GM23338 (cell line): Measurements from ENCODE around the gene JAKMIP1. TPM values are rescaled to one million over a fixed set of nuclear protein-coding genes. Genes with fewer than 3 reads are reported as not detected.

Experiments used
- ATAC-seq: fragments of 200-7000 bp; cut with Tn5 transposase; 3 replicates; pipeline ENCODE4 v1.9.1; 2020
- DNase-seq: peaks from one replicate; pipeline ENCODE4 v3.0.0-alpha.2; 2015; ENCODE audit warnings: low spot score
- H2AFZ ChIP-seq: fragments of 200-600 bp; sonication (generic); 2 replicates; pipeline ENCODE4 v1.8.0; 2016; ENCODE audit warnings: antibody characterized with exemption, mild to moderate bottlenecking, moderate library complexity
- H3F3A ChIP-seq: fragments of 200-600 bp; sonication (generic); replicated peaks from 2 replicates; pipeline ENCODE4 v1.8.0; 2017; ENCODE audit warnings: antibody characterized with exemption, mixed run types, low read depth
- H3K27ac ChIP-seq: fragments of 200-600 bp; sonication (generic); 2 replicates; pipeline ENCODE4 v1.6.1; 2016; ENCODE audit warnings: low read depth
- H3K27me3 ChIP-seq: fragments of 200-600 bp; sonication (generic); 2 replicates; pipeline ENCODE4 v1.8.0; 2016; ENCODE audit warnings: mild to moderate bottlenecking, mixed run types, moderate library complexity; ENCODE audit not compliant: insufficient read depth
- H3K36me3 ChIP-seq: fragments of 200-600 bp; sonication (generic); 2 replicates; pipeline ENCODE4 v1.8.0; 2016; ENCODE audit warnings: mild to moderate bottlenecking; ENCODE audit not compliant: insufficient read depth
- H3K4me1 ChIP-seq: fragments of 200-600 bp; sonication (generic); 2 replicates; pipeline ENCODE4 v1.8.0; 2016; ENCODE audit warnings: mild to moderate bottlenecking, moderate library complexity; ENCODE audit not compliant: insufficient read depth
- H3K4me2 ChIP-seq: fragments of 200-600 bp; sonication (generic); 2 replicates; pipeline ENCODE4 v1.7.1; 2017; ENCODE audit warnings: mixed run types
- H3K4me3 ChIP-seq: fragments of 200-600 bp; sonication (generic); 2 replicates; pipeline ENCODE4 v1.6.1; 2016; ENCODE audit warnings: mixed run types
- H3K79me2 ChIP-seq: fragments of 200-600 bp; sonication (generic); replicated peaks from 2 replicates; pipeline ENCODE4 v1.8.0; 2017; ENCODE audit warnings: mild to moderate bottlenecking; ENCODE audit not compliant: insufficient read depth
- H3K9me2 ChIP-seq: fragments of 200-600 bp; sonication (generic); 2 replicates; pipeline ENCODE4 v1.8.0; 2017; ENCODE audit not compliant: insufficient read depth
- H4K20me1 ChIP-seq: fragments of 200-600 bp; sonication (generic); replicated peaks from 2 replicates; pipeline ENCODE4 v1.8.0; 2017; ENCODE audit warnings: mild to moderate bottlenecking; ENCODE audit not compliant: insufficient read depth
- H3K27ac Mint-ChIP-seq: 2 replicates; pipeline ENCODE4 v1.8.0; 2020; ENCODE audit warnings: inconsistent platforms, mild to moderate bottlenecking, moderate library complexity, mixed read lengths
- H3K27me3 Mint-ChIP-seq: 3 replicates; pipeline ENCODE4 v1.8.0; 2022; ENCODE audit warnings: low read depth, mild to moderate bottlenecking, moderate library complexity, mixed read lengths, inconsistent platforms; ENCODE audit not compliant: insufficient read depth, poor library complexity
- H3K36me3 Mint-ChIP-seq: 3 replicates; pipeline ENCODE4 v1.8.0; 2021; ENCODE audit warnings: low read depth, mild to moderate bottlenecking, inconsistent platforms, moderate library complexity, mixed read lengths
- H3K4me1 Mint-ChIP-seq: 3 replicates; pipeline ENCODE4 v1.8.0; 2020; ENCODE audit warnings: mild to moderate bottlenecking, inconsistent platforms, mixed read lengths
- H3K4me3 Mint-ChIP-seq: 3 replicates; pipeline ENCODE4 v1.8.0; 2021; ENCODE audit warnings: moderate library complexity, mild to moderate bottlenecking, inconsistent platforms, mixed read lengths
- H3K9me3 Mint-ChIP-seq: 3 replicates; pipeline ENCODE4 v1.8.0; 2020; ENCODE audit warnings: moderate library complexity, mild to moderate bottlenecking, inconsistent platforms, mixed read lengths
- CREB1 ChIP-seq: fragments of 250-450 bp; sonication (Bioruptor Pico); IDR thresholded peaks from 2 replicates; pipeline ENCODE4 v1.5.0; 2020; ENCODE audit warnings: low read depth, mild to moderate bottlenecking, moderate library complexity
- EZH2 ChIP-seq: fragments of 200-600 bp; sonication (generic); IDR thresholded peaks from one replicate; pipeline ENCODE4 v1.8.0; 2017; ENCODE audit warnings: antibody characterized with exemption, mild to moderate bottlenecking, low read depth; ENCODE audit not compliant: unreplicated experiment
- POLR2AphosphoS5 ChIP-seq: IDR thresholded peaks from 2 replicates; pipeline ENCODE4 v1.6.1; 2016; ENCODE audit warnings: antibody characterized with exemption, low read depth
- REST ChIP-seq: IDR thresholded peaks from one replicate; pipeline ENCODE4 v1.6.1; 2018; ENCODE audit warnings: antibody characterized with exemption; ENCODE audit not compliant: unreplicated experiment
- ZNF114 ChIP-seq: fragments of 250-450 bp; sonication (Bioruptor Pico); IDR thresholded peaks from 2 replicates; pipeline ENCODE4 v1.5.0; 2020; ENCODE audit warnings: mild to moderate bottlenecking, moderate library complexity
- ZNF331 ChIP-seq: fragments of 250-450 bp; sonication (Bioruptor Pico); IDR thresholded peaks from 2 replicates; pipeline ENCODE4 v1.5.0; 2020; ENCODE audit warnings: low read depth, mild to moderate bottlenecking, moderate library complexity
- ZNF462 ChIP-seq: fragments of 250-450 bp; sonication (Bioruptor Pico); IDR thresholded peaks from 2 replicates; pipeline ENCODE4 v1.5.0; 2020; ENCODE audit warnings: mild to moderate bottlenecking, moderate library complexity
- polyA plus RNA-seq: library from polyadenylated mRNA; unstranded; fragments of >200 nt; fragmentation: Nextera tagmentation; extraction: Ambion mirVana; gene quantifications from 2 replicates; pipeline ENCODE4 v1.2.1, GENCODE V29; 2016
- total RNA-seq: library from RNA; depleted of rRNA; stranded (reverse); fragments of >200 nt; shearing (Covaris generic); gene quantifications from 2 replicates; pipeline ENCODE4 v1.2.3, GENCODE V29; 2014
- TF ChIP-seq, protein P1 (sequence below): IDR thresholded peaks from 2 replicates; pipeline ENCODE4 v1.6.1; 2016; ENCODE audit warnings: antibody characterized with exemption
- TF ChIP-seq, protein P2 (sequence below), 2 experiments: fragments of 200-600 bp in 1 of 2; sonication (generic) in 1 of 2; conservative IDR thresholded peaks; 2 replicates each; pipeline versions ENCODE4 v1.5.1 to v1.6.1; 2016 to 2017; ENCODE audit warnings: antibody characterized with exemption in 2 of 2, low read depth in 2 of 2, mild to moderate bottlenecking in 2 of 2, moderate library complexity in 1 of 2

Gene JAKMIP1
- total and polyA plus RNA-seq, 2 experiments from 2014 or later, result 4.6 to 5.1 TPM

DNA sequence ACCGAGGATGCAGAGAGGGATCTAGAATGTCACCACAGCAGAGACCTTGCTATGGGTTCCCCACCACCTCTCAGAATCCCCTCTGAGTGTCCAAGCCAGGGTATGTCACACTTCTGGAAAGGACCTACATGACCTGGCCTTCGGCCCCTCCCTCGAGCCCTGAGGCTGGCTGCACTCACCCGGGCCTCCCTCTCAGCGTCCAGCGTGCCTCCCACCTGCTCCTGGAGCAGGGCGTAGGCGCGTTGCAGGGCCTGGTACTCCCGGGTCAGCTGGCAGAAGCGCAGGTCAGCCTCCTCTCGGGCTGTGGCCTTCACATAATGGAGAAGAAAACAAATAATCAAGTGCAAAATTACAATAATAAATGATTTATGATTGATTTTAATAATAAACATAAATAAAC lies 138.2 kb downstream of the JAKMIP1 start (continued):
- TF ChIP-seq REST, result no peak
- TF ChIP-seq POLR2AphosphoS5, result no peak
- TF ChIP-seq EZH2, result no peak
- TF ChIP-seq CREB1 (CRISPR knock-in tag), result no peak
- TF ChIP-seq, protein P1, sequence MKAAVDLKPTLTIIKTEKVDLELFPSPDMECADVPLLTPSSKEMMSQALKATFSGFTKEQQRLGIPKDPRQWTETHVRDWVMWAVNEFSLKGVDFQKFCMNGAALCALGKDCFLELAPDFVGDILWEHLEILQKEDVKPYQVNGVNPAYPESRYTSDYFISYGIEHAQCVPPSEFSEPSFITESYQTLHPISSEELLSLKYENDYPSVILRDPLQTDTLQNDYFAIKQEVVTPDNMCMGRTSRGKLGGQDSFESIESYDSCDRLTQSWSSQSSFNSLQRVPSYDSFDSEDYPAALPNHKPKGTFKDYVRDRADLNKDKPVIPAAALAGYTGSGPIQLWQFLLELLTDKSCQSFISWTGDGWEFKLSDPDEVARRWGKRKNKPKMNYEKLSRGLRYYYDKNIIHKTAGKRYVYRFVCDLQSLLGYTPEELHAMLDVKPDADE, result no peak

GRCh38 chr4:6059375-6059805 lies 141.0 kb downstream of the JAKMIP1 start:
- ATAC-seq (no peak), DNase-seq (no peak)
- Mint-ChIP-seq H3K4me3 (no peak overlapping the region), H3K27me3 (peaks cover 4% of the 10 kb centered on the region), H3K9me3 (peaks cover 48% of the 10 kb centered on the region), H3K27ac (no peak overlapping the region), H3K36me3 (peaks cover 56% of the 10 kb centered on the region), H3K4me1 (no peaks in the 10 kb centered on the region)
- H3F3A ChIP-seq, result no peaks in the 10 kb centered on the region
- H3K79me2 ChIP-seq, result no peaks in the 10 kb centered on the region
- no peak overlapping the region for H3K4me2 ChIP-seq
- no peak overlapping the region for H2AFZ ChIP-seq
- H3K36me3 ChIP-seq, result no peaks in the 10 kb centered on the region; the same call in 1 of the 2 replicates
- no peak overlapping the region for H3K27ac ChIP-seq
- no peak overlapping the region for H3K4me3 ChIP-seq
- no peaks in the 10 kb centered on the region for H3K9me2 ChIP-seq
- H4K20me1 ChIP-seq, result no peaks in the 10 kb centered on the region
- H3K4me1 ChIP-seq, result no peaks in the 10 kb centered on the region
- no peaks in the 10 kb centered on the region for H3K27me3 ChIP-seq
- TF ChIP-seq ZNF331 (CRISPR knock-in tag) (no peak), ZNF114 (no peak), ZNF462 (CRISPR knock-in tag) (no peak)
- TF ChIP-seq, protein P2, sequence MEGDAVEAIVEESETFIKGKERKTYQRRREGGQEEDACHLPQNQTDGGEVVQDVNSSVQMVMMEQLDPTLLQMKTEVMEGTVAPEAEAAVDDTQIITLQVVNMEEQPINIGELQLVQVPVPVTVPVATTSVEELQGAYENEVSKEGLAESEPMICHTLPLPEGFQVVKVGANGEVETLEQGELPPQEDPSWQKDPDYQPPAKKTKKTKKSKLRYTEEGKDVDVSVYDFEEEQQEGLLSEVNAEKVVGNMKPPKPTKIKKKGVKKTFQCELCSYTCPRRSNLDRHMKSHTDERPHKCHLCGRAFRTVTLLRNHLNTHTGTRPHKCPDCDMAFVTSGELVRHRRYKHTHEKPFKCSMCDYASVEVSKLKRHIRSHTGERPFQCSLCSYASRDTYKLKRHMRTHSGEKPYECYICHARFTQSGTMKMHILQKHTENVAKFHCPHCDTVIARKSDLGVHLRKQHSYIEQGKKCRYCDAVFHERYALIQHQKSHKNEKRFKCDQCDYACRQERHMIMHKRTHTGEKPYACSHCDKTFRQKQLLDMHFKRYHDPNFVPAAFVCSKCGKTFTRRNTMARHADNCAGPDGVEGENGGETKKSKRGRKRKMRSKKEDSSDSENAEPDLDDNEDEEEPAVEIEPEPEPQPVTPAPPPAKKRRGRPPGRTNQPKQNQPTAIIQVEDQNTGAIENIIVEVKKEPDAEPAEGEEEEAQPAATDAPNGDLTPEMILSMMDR (conservative IDR thresholded peaks at IDR 0.05; ENCODE audit: low read depth in 2 of 2), result no peak
